HG02642 (cell line): Measurements from ENCODE around the gene RSPO4.
A peak's percentile ranks its signal among the peaks of the same experiment; 100 is the strongest.

Experiments used
- ATAC-seq: cut with Tn5 transposase; IDR thresholded peaks from one replicate; pipeline ENCODE4 v1.9.1; 2021; ENCODE audit warnings: mild to moderate bottlenecking; ENCODE audit not compliant: unreplicated experiment, poor library complexity

RSPO4 gene

GRCh38 chr20:972256-972655 lies 29.9 kb downstream of the RSPO4 start:
- no peak for ATAC-seq

- no peak for ATAC-seq
These were observed 30.8 kb downstream of the RSPO4 start for GRCh38 chr20:971346-971745.

GRCh38 chr20:969868-970267 lies 32.2 kb downstream of the RSPO4 start:
- no peak for ATAC-seq

GRCh38 chr20:967796-968742 lies 34.0 kb downstream of the RSPO4 start:
- no peak for ATAC-seq

GRCh38 chr20:965956-966355 lies 36.2 kb downstream of the RSPO4 start:
- ATAC-seq, result no peak

GRCh38 chr20:963795-964194 lies 38.3 kb downstream of the RSPO4 start:
- no peak for ATAC-seq

- no peak for ATAC-seq
These were observed 39.4 kb downstream of the RSPO4 start for GRCh38 chr20:962683-963082.

GRCh38 chr20:962223-962622 lies 39.9 kb downstream of the RSPO4 start:
- no peak for ATAC-seq

GRCh38 chr20:961768-962167 lies 40.3 kb downstream of the RSPO4 start:
- ATAC-seq, result no peak

GRCh38 chr20:959996-960615 lies 42.0 kb downstream of the RSPO4 start:
- ATAC-seq, result no peak

- no peak for ATAC-seq
These were observed 42.9 kb downstream of the RSPO4 start for GRCh38 chr20:958936-959815.

- no peak for ATAC-seq
These were observed 44.6 kb downstream of the RSPO4 start for GRCh38 chr20:957544-957943.

- ATAC-seq, result peak; percentile 59
These were observed 45.7 kb downstream of the RSPO4 start for GRCh38 chr20:956330-956951.

- ATAC-seq, result no peak
These were observed 46.5 kb downstream of the RSPO4 start for GRCh38 chr20:955656-956055.

- ATAC-seq, result no peak
These were observed 47.0 kb downstream of the RSPO4 start for GRCh38 chr20:955111-955510.

- ATAC-seq, result no peak
These were observed 48.4 kb downstream of the RSPO4 start for GRCh38 chr20:953742-954141.

GRCh38 chr20:952196-952795 lies 49.8 kb downstream of the RSPO4 start:
- no peak for ATAC-seq

GRCh38 chr20:951384-952169 lies 50.5 kb downstream of the RSPO4 start:
- ATAC-seq, result no peak

GRCh38 chr20:949717-950116 lies 52.4 kb downstream of the RSPO4 start:
- no peak for ATAC-seq
